K562 (cell line): Measurements from ENCODE around the gene SLC26A8. TPM values are rescaled to one million over a fixed set of nuclear protein-coding genes. Genes with fewer than 3 reads are reported as not detected.
A peak's percentile ranks its signal among the peaks of the same experiment; 100 is the strongest.

Source experiments
- CHCHD3 ChIP-seq: fragments of 250-450 bp; sonication (Bioruptor Pico); IDR thresholded peaks from 2 replicates; pipeline ENCODE4 v2.1.2; 2022; ENCODE audit warnings: mild to moderate bottlenecking
- E2F6 ChIP-seq, 2 experiments: IDR thresholded peaks; 2 replicates each; pipeline ENCODE4 v1.6.1; 2011; ENCODE audit warnings: borderline replicate concordance in 1 of 2, control low read depth in 1 of 2, low read depth in 1 of 2, low read length in 1 of 2, mild to moderate bottlenecking in 1 of 2, mixed read lengths in 1 of 2, moderate library complexity in 1 of 2; ENCODE audit not compliant: insufficient read depth in 1 of 2, insufficient read length in 1 of 2, poor library complexity in 1 of 2, severe bottlenecking in 1 of 2; ENCODE audit errors: extremely low read depth in 1 of 2
- FOXK1 ChIP-seq: sonication (generic); formaldehyde crosslinking; IDR thresholded peaks from 2 replicates; pipeline ENCODE4 v1.8.0; 2022; ENCODE audit warnings: missing genetic modification reagents, mild to moderate bottlenecking, borderline replicate concordance
- HLTF ChIP-seq: fragments of 450-650 bp; IDR thresholded peaks from 2 replicates; pipeline ENCODE4 v1.6.1; 2016
- HNRNPK ChIP-seq: fragments of 200-400 bp; formaldehyde crosslinking; IDR thresholded peaks from one replicate; pipeline ENCODE4 v1.6.1; 2018; ENCODE audit warnings: mild to moderate bottlenecking, low read depth, low read length; ENCODE audit not compliant: poor library complexity, severe bottlenecking
- KDM5B ChIP-seq: fragments of 200-600 bp; sonication (generic); IDR thresholded peaks from 2 replicates; pipeline ENCODE4 v1.6.1; 2012; ENCODE audit warnings: low read depth, mild to moderate bottlenecking, moderate library complexity, low read length, control low read depth, inconsistent platforms; ENCODE audit not compliant: insufficient replicate concordance
- MTA2 ChIP-seq: fragments of 450-650 bp; IDR thresholded peaks from 2 replicates; pipeline ENCODE4 v1.6.1; 2016; ENCODE audit warnings: low read depth
- NCOA1 ChIP-seq: fragments of 450-650 bp; IDR thresholded peaks from 2 replicates; pipeline ENCODE4 v1.6.1; 2016; ENCODE audit warnings: low read depth
- NFIX ChIP-seq: fragments of 250-450 bp; sonication (Bioruptor Pico); IDR thresholded peaks from 2 replicates; pipeline ENCODE4 v1.4.0; 2020; ENCODE audit warnings: low read depth, mild to moderate bottlenecking, moderate library complexity
- PHF21A ChIP-seq: fragments of 450-650 bp; IDR thresholded peaks from 2 replicates; pipeline ENCODE4 v1.6.1; 2017; ENCODE audit warnings: low read depth, borderline replicate concordance
- POLR2A ChIP-seq: fragments of 450-650 bp; conservative IDR thresholded peaks from 2 replicates; pipeline ENCODE4 v1.6.1; 2016
- PRDM10 ChIP-seq: fragments of 450-650 bp; IDR thresholded peaks from 2 replicates; pipeline ENCODE4 v1.6.1; 2018; ENCODE audit not compliant: partially characterized antibody
- RBM22 ChIP-seq: fragments of 200-400 bp; formaldehyde crosslinking; IDR thresholded peaks from 2 replicates; pipeline ENCODE4 v1.6.1; 2018; ENCODE audit warnings: low read length, low read depth; ENCODE audit not compliant: poor library complexity, severe bottlenecking
- SRF ChIP-seq, 2 experiments: fragments of 250-450, 450-650 bp in 1 of 2; sonication (Bioruptor Pico) in 1 of 2; sonication (generic) in 1 of 2; formaldehyde crosslinking; IDR thresholded peaks; 2 replicates each; pipeline versions ENCODE4 v1.5.0 to v1.5.1; 2020 to 2022; ENCODE audit warnings: mild to moderate bottlenecking in 1 of 2, missing genetic modification reagents in 1 of 2
- TARDBP ChIP-seq: fragments of 450-650 bp; IDR thresholded peaks from 2 replicates; pipeline ENCODE4 v1.6.1; 2016
- TEAD1 ChIP-seq, 2 experiments: fragments of 450-650 bp in 1 of 2; sonication (generic) in 1 of 2; formaldehyde crosslinking; IDR thresholded peaks; 2 replicates each; pipeline versions ENCODE4 v1.4.0 to v1.8.0; 2020 to 2022; ENCODE audit warnings: mild to moderate bottlenecking in 2 of 2, missing genetic modification reagents in 1 of 2
- ZBTB7A ChIP-seq: IDR thresholded peaks from 2 replicates; pipeline ENCODE4 v1.6.1; 2011; ENCODE audit warnings: low read depth, mild to moderate bottlenecking, low read length, moderate library complexity, borderline replicate concordance; ENCODE audit not compliant: control insufficient read depth
- polyA plus RNA-seq, 8 experiments: library from polyadenylated mRNA; depleted of rRNA in 4 of 8; stranded (reverse) in 5 of 8; unstranded in 3 of 8; fragments of >200 nt; fragmentation: Nextera tagmentation in 2 of 8; fragmentation: Illumina TruSeq in 1 of 8; extraction: Ambion mirVana in 2 of 8; extraction: Trizol in 1 of 8; gene quantifications; 2 replicates each; pipeline versions ENCODE4 v1.2.1 to v1.2.3, GENCODE V29; 2011 to 2014; ENCODE audit warnings: inconsistent platforms in 1 of 8, missing spikeins in 1 of 8
- total RNA-seq, 7 experiments: library from RNA; depleted of rRNA in 6 of 7; stranded (reverse); fragments of >200 nt in 6 of 7; fragmentation: Illumina TruSeq in 2 of 7; extraction: Trizol in 2 of 7; gene quantifications; 2 replicates each; pipeline versions ENCODE4 v1.2.1 to v1.2.3, GENCODE V29; 2011 to 2021; ENCODE audit warnings: low replicate concordance in 1 of 7
- TF ChIP-seq, protein P1 (sequence below), 3 experiments: fragments of 200-800 bp in 1 of 3; fragments of 250-450 bp in 1 of 3; fragments of 450-650 bp in 1 of 3; sonication (Bioruptor Pico) in 1 of 3; sonication (Bioruptor generic) in 1 of 3; formaldehyde crosslinking in 1 of 3; IDR thresholded peaks; 2 replicates each; pipeline versions ENCODE4 v1.6.1 to v1.8.0; 2016 to 2022; ENCODE audit warnings: mild to moderate bottlenecking in 2 of 3, missing genetic modification characterization in 2 of 3, missing compliant biosample characterization in 1 of 3, moderate library complexity in 1 of 3

Gene SLC26A8
- total and polyA plus RNA-seq, 9 of the 15 experiments (the other 6 are each of a cell fraction or from before 2014, with no cell fraction given) = not detected

DNA sequence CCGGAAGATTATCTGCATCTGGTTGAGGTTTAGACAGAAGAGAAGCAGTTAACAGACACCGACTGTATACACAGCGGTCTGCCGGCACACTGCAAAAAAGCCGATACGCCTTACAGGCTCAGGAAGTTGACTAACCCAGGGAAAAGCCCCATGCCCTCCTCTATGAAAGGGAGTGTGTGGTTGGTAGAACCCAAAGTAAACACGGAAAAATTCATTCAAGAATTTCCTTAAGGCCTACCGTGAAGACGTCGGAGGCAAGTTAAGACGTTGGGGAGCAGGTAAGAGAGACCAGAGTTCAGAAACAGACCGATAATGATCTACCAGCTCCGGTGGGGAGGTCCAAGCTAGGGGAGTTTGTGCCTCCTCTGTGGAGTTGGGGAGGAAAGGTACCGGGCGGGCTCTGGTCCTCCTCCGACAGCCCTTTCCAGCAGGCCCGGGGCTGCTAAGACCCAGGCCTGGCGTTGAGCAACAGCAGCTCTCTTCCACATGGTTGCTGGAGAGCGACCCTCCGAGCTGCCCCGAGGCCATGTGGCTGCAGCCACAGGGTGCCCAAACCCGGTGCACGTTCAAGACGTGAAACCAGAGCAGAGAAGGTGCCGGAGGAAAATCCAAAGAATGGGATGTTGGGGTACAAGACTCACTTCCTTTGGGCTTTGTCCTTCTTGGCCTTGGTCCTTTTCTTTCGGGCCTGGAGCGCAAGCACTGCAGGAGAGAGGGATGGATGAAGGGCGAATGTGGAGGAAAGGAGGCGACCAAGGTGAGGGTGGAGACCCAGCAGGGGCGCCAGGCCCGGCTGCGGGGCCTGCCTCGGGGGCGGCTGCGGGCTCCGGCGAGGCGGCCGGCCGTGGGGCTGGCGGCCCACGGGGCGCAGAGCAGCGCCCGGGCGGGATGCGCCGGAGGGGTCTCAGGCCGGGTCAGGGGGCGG is 104.4 kb downstream of the SLC26A8 start (continued):
- TF ChIP-seq HLTF (no peak), NFIX (CRISPR knock-in tag) (no peak), TARDBP (peak; percentile 40; the same call in 1 of the 2 replicates), TEAD1 (CRISPR knock-in tag; IDR thresholded peaks at IDR 0.05) (peak in 1 of 2 experiments; percentile 68; a peak in 1 of 4 replicates), MTA2 (no peak), NCOA1 (0 out of 2 replicates have a peak, but pooled peaks have one; percentile 49), ZBTB7A (0 out of 2 replicates have a peak, but pooled peaks have one; percentile 2), KDM5B (peak; percentile 48), SRF (CRISPR knock-in tag; IDR thresholded peaks at IDR 0.05) (0 out of 4 replicates have a peak, but pooled peaks of 1 of the 2 experiments have one; percentile 16), RBM22 (no peak), FOXK1 (peak; percentile 96), E2F6 (IDR thresholded peaks at IDR 0.05; ENCODE audit: borderline replicate concordance in 1 of 2, extremely low read depth in 1 of 2, insufficient read depth in 1 of 2, insufficient read length in 1 of 2, low read depth in 1 of 2, low read length in 1 of 2, poor library complexity in 1 of 2, severe bottlenecking in 1 of 2) (peak in 1 of 2 experiments; percentile 19), CHCHD3 (CRISPR knock-in tag) (no peak), HNRNPK (no peak), PHF21A (no peak), POLR2A (peak; percentile 50), PRDM10 (peak; percentile 76)
- TF ChIP-seq, protein P1, sequence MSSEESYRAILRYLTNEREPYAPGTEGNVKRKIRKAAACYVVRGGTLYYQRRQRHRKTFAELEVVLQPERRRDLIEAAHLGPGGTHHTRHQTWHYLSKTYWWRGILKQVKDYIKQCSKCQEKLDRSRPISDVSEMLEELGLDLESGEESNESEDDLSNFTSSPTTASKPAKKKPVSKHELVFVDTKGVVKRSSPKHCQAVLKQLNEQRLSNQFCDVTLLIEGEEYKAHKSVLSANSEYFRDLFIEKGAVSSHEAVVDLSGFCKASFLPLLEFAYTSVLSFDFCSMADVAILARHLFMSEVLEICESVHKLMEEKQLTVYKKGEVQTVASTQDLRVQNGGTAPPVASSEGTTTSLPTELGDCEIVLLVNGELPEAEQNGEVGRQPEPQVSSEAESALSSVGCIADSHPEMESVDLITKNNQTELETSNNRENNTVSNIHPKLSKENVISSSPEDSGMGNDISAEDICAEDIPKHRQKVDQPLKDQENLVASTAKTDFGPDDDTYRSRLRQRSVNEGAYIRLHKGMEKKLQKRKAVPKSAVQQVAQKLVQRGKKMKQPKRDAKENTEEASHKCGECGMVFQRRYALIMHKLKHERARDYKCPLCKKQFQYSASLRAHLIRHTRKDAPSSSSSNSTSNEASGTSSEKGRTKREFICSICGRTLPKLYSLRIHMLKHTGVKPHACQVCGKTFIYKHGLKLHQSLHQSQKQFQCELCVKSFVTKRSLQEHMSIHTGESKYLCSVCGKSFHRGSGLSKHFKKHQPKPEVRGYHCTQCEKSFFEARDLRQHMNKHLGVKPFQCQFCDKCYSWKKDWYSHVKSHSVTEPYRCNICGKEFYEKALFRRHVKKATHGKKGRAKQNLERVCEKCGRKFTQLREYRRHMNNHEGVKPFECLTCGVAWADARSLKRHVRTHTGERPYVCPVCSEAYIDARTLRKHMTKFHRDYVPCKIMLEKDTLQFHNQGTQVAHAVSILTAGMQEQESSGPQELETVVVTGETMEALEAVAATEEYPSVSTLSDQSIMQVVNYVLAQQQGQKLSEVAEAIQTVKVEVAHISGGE (CRISPR knock-in tag; IDR thresholded peaks at IDR 0.05) = no peak
